GM19395 (cell line): ENCODE measurements around the gene MRRF.

Experiments used
- ATAC-seq: cut with Tn5 transposase; IDR thresholded peaks from one replicate; pipeline ENCODE4 v1.9.1; 2021; ENCODE audit warnings: mild to moderate bottlenecking, moderate library complexity; ENCODE audit not compliant: unreplicated experiment

MRRF gene

DNA sequence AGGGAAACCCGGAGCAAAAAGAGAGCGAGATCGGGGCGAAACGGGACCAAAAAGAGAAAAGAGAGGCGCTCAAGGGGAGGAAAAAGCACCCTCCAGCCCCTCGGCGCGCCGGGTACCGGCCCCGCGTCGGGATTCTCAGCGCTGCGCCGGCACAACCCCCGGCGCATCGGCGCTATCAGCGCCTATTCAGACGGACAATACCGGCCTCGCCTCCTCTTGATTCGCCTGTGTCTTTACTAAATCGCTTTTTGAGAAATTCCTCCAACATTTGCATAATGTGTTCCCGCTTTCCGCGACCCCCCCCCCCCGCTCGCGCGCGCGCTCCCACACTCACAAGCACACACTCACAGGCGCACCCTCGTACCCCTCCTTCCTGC, 36.5 kb upstream of the MRRF start:
- ATAC-seq, result no peak

GRCh38 chr9:122228568-122229484, 35.9 kb upstream of the MRRF start, which contains the start of gene LHX6:
TSS of gene LHX6 (minus strand) at chr9:122228957. CDS start at chr9:122228740, 217 bp downstream.
- no peak for ATAC-seq

- ATAC-seq, result no peak
Observed at GRCh38 chr9:122229485-122229837, 35.2 kb upstream of the MRRF start.

DNA sequence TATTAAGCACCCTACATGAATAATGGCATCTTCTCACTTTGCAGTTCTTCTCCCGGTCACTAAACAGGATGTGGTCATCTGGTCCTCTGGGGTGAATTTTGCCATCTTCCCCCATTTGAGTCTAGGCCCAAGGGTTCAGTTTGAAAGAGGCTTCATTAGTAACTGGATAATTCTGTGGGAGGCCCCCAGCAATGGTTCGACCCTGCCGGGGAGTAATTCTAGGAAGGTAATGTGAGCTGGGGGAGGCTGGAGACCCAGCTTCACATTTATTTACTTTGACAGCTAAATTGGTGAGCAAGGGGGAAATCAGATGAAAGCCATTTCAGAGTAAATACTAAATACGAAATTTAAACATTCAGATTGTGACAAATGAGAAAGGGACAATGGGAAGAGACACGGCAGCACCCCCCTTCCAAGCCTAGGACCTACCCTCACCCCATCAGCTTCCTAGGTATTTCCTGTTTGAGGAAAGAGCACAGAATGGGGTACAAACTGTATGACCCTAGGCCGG, 31.8 kb upstream of the MRRF start:
- no peak for ATAC-seq

- no peak for ATAC-seq
Observed at GRCh38 chr9:122234022-122234748, 30.5 kb upstream of the MRRF start.

DNA sequence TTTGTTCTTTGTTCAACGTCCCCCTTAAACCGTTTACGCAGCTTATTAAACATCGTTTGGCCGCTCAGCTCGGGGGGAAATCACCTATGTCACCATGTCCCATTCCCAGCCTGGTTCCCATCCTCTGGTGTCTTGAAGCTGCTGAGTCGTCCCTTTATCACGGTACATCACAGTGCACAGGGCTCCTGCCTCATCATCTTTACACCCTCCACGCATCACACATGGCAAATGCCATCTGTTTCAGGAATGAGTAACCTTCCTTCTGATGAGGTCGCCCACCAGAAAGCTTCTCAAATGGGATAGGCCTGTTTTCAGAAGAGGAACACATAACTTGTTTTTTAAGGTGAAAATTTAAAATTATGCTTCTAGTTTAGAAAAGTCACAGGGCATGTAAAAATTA, 28.0 kb upstream of the MRRF start:
- no peak for ATAC-seq

DNA sequence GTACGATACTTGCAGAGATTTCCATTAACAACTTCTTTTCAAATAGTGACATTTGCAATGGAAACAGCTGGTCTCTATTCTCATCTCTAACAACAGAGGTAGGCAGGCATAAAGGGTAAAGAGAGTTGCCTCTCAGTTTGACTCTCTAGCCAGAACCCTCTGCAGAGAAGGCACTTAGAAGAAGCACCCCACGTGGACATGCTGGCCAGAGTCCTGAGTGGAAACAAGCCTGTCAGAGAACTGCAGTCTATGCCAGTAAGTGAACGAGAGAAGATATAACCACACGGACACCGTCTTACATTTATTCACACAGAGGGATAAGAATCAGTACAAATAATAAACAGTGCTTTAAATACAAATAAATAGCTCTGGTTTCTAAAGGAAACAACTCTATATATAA, 25.0 kb upstream of the MRRF start:
- no peak for ATAC-seq

GRCh38 chr9:122244349-122244748, 20.3 kb upstream of the MRRF start:
- ATAC-seq, result no peak

DNA sequence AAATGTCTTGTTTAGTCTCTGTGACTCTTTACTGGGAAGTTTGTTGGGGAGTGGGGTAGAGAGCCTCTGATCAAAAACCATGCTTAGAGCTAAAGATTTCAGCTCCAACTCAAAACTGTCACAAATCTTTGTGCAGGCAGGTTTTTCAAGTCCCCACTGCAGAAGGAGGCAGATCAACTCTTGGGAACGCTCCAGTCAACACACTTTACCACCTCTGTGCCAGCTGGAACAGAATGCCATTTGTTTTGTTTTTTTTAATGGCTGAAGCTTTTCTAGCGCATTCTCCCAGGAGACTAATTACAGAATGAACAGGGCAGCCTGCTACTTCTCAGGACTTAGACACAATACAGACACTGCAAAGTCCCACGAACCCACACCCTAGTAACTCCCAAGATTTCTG, 18.0 kb upstream of the MRRF start:
- no peak for ATAC-seq

DNA sequence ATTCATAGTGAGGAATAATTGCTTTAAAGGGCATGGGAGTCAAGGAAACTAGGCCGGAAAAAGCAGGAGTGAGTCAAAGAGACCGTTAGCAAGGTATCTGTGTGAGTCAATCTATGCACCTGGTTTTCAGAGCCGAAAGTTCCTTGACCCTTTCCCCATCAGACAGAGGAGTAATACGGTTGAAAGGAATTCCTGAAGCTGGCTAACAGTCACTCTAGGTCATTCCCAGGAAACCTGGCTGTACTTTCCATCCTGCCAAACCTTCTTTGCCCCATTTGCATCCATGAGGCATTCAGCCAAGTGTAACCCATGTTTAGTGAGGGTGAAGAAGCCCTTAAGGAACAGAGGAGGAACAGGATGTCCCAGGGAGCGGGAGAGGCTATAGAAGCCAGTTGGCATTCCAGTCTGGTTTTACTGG, 16.2 kb upstream of the MRRF start:
- no peak for ATAC-seq

- ATAC-seq, result no peak
Observed at GRCh38 chr9:122251351-122251750, 13.3 kb upstream of the MRRF start.

DNA sequence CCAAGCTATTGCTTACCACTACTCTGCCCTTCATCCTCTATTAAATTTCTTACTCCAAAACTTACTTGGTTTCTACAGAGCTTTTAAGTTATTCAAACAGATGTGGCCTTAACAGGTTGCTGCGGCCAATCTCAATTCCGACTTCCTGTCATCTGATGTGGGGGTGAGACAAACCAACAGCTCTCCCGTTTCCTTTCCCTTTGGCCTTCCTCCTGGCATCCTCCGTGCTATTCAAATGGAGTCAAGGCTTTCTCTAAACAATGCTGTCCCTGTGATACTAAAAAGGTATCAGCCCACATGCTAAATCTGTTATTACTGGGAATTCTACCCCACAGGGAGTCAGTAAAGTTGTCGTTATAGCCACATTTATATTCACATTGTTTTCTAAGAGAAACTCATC, 11.9 kb upstream of the MRRF start:
- no peak for ATAC-seq

GRCh38 chr9:122254761-122255160, 9.9 kb upstream of the MRRF start:
- no peak for ATAC-seq

GRCh38 chr9:122256206-122256605, 8.5 kb upstream of the MRRF start:
- ATAC-seq, result no peak

DNA sequence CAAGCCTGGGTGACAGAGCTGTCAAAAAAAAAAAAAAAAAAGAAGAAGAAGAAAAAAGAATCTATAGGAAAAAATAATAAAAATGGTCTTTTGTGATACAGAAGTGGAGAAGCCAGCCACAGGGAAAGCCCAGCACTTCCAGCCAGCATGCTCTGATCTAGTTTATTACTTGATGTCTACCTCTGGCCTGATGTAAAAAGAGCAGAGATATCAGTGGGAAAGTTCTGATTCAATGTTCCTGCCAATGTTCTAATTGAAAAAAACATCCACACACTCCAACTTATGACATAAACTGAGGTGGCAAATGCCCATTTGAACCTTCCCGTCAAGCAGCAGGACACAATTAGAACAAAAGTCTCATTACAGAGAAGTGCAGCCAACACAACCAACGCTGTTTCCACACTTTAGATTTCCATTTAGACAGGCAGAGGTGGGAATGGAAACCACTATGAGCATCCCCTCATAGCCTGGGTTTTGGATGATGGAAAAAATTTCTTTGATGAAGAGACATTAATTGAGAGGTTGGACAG, 5.7 kb upstream of the MRRF start:
- ATAC-seq, result no peak

GRCh38 chr9:122261469-122261881, 3.2 kb upstream of the MRRF start:
- ATAC-seq, result no peak

DNA sequence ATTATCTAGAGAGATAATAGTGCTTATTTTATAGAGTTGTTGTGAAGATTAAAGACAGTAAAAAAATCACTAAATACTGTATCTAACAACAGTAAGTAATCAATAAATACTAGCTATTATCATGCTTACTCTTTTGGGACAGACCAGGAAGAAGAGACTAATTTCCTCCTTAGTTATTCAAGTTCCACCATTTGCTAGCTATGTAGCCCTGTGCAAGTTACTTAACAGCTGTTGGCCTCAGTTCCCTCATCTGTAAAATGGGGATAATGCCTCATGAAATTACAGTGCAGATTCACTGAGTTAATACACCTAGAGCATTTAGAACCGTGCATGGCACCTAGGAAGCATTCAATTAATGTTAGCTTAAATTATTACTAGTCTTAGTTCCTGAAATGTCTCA, 2.6 kb upstream of the MRRF start:
- no peak for ATAC-seq

- no peak for ATAC-seq
Observed at GRCh38 chr9:122263699-122264349, 858 bp upstream of the MRRF start.

DNA sequence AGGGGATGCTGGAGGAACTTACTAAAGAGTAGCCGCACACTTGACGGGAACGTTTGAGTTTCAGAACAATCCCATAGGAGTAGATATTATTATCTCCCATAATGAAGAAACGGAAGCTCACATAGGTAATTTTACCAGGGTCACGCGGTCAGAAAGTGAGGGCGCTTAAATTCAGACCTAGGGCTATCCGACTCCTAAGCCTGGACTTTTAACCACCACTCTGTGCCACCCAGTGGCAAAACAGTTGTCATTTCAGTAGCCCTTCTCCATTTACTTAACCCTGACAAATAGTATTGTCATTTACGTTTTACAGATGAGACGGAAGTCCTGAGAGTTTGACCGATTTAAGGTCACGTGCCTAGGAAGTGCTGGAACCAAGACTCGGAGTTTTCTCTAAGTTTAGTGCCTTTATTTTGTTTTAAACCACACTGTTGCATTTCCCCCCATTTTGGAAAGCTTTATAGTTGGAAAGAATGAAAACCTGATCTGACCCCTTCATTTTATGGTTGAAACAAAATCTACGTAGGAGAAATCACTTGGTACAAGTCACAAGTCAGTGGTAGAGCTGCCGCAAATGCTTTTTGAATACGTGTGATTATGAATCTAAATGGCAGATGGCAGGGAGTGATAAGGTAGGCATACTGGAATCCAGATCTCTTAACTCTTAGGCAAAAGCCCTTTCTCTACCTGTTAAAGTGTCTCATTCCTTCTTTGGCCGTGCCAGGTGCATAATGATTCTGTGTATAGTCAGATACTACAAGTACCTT, 650 bp downstream of the MRRF start:
- peak; percentile 36 for ATAC-seq

- no peak for ATAC-seq
Observed at GRCh38 chr9:122268041-122268814, 3.5 kb downstream of the MRRF start.
